ENCODE measurements around the gene FOXC1. TPM values are rescaled to one million over a fixed set of nuclear protein-coding genes. Genes with fewer than 3 reads are reported as not detected.

FOXC1 gene
- total RNA-seq (2021; ENCODE audit: unreplicated experiment) = 6.7 TPM
- polyA plus RNA-seq (2012; ENCODE audit: insufficient read length) = 3.5 TPM
- percentile 55 among the genes with signal in this experiment for Bru-seq, nascent RNA
- BruChase-seq, experiment 1, labeled RNA remaining after a 2-hour chase = percentile 87 among the genes with signal in this experiment
- BruChase-seq, experiment 2, labeled RNA remaining after a 6-hour chase = percentile 56 among the genes with signal in this experiment
- long read RNA-seq, transcript FOXC1-202 (1 exons, 3,831 nt) = major isoform, 35 of 37 reads
- long read RNA-seq, partial matches to known transcripts = 0 of 37 reads
- long read RNA-seq, other reads (novel, unspliced or antisense) = 0 of 37 reads

GRCh38 chr6:1609648-1610496 lies at the start of gene FOXC1:
Gene FOXC1, plus strand, starts transcription at chr6:1609915. Its CDS starts 531 bp downstream, at chr6:1610446.
- Histone ChIP-seq H3K27ac (ENCODE audit: low read length) (peak within 1 kb of the TSS; percentile 70; the same call in 1 of the 2 replicates), H3K9me3 (ENCODE audit: control insufficient read depth, insufficient read depth, low read depth, low read length) (no peaks in the 10 kb centered on the region), H3K4me3 (ENCODE audit: low read depth in 2 of 2, low read length in 2 of 2) (peak within 1 kb of the TSS; percentile 62 to 79), H3K36me3 (ENCODE audit: control insufficient read depth, insufficient read depth, low read length) (no peaks in the 10 kb centered on the region), H3K27me3 (ENCODE audit: control insufficient read depth, insufficient read depth, low read length) (peaks cover 3% of the 10 kb centered on the region; the same call in 1 of the 2 replicates), H3K4me1 (ENCODE audit: control insufficient read depth, insufficient read depth, low read length) (peaks cover 13% of the 10 kb centered on the region)
- TF ChIP-seq POLR2AphosphoS5 (IDR thresholded peaks at IDR 0.05; ENCODE audit: low read depth, low read length) (peak; percentile 65; the same call in 1 of the 2 replicates), REST (IDR thresholded peaks at IDR 0.05; ENCODE audit: insufficient read depth in 1 of 2, low read depth in 2 of 2, low read length in 1 of 2) (no peak), SIN3A (IDR thresholded peaks at IDR 0.05; ENCODE audit: borderline replicate concordance, insufficient read depth, low read depth, low read length) (no peak), CTCF (IDR thresholded peaks at IDR 0.05) (no peak), TCF7L2 (IDR thresholded peaks at IDR 0.05; ENCODE audit: low read depth, low read length) (no peak)
- DNase-seq (ENCODE audit: low read depth, low spot score) (peak; percentile 55), ATAC-seq (peak; percentile 85)
- in situ Hi-C loops (cut with HindIII; ENCODE audit: low pct_unique_long_range_greater_than_20kb, low sequenced_read_pairs) (no loop called here), intact Hi-C loops (cut with micrococcal nuclease; ENCODE audit: unreplicated experiment) (no loop called here)
- POLR2A ChIA-PET = no interaction called here
- BruUV-seq (replicated peaks) = no TSS peak
- CTCF ChIA-PET = interaction anchor here (0.6 kb wide), 1 partner anchor 687 kb away, joined by 3 read pairs; no protein-coding TSS in a partner anchor

GRCh38 chr6:1560281-1561058 lies 49.2 kb upstream of the FOXC1 start:
- H3K27me3 ChIP-seq (ENCODE audit: control insufficient read depth, insufficient read depth, low read length) = peaks cover 12% of the 10 kb centered on the region
- no peak for ATAC-seq
- no TSS peak for BruUV-seq (replicated peaks)
- no peaks in the 10 kb centered on the region for H3K9me3 ChIP-seq (ENCODE audit: control insufficient read depth, insufficient read depth, low read depth, low read length)
- intact Hi-C loops (cut with micrococcal nuclease; ENCODE audit: unreplicated experiment) (no loop called here), in situ Hi-C loops (cut with HindIII; ENCODE audit: low pct_unique_long_range_greater_than_20kb, low sequenced_read_pairs) (no loop called here)
- CTCF ChIA-PET = no interaction called here
- no peaks in the 10 kb centered on the region for H3K4me1 ChIP-seq (ENCODE audit: control insufficient read depth, insufficient read depth, low read length)
- POLR2A ChIA-PET = no interaction called here
- no peaks in the 10 kb centered on the region for H3K36me3 ChIP-seq (ENCODE audit: control insufficient read depth, insufficient read depth, low read length)
- no peak overlapping the region for H3K27ac ChIP-seq (ENCODE audit: low read length)
- TF ChIP-seq TCF7L2 (IDR thresholded peaks at IDR 0.05; ENCODE audit: low read depth, low read length) (no peak), CTCF (IDR thresholded peaks at IDR 0.05) (no peak)
- H3K4me3 ChIP-seq (ENCODE audit: low read depth in 2 of 2, low read length in 2 of 2) = no peak overlapping the region
- DNase-seq (ENCODE audit: low read depth, low spot score) = no peak

All from Panc1 (cell line).